HCT116 (cell line): ENCODE measurements around the gene TCFL5.

ENCODE experiments used
- CTCF ChIP-seq, 3 experiments: fragments of 200-600 bp in 1 of 3; sonication (generic) in 1 of 3; IDR thresholded peaks in 2 of 3; conservative IDR thresholded peaks in 1 of 3; 2 replicates each; pipeline ENCODE4 v1.5.1; 2012 to 2017; ENCODE audit warnings: low read depth in 2 of 3, low read length in 2 of 3, antibody characterized with exemption in 1 of 3, borderline replicate concordance in 1 of 3, control low read depth in 1 of 3, mild to moderate bottlenecking in 1 of 3, mixed read lengths in 1 of 3, mixed run types in 1 of 3, moderate library complexity in 1 of 3; ENCODE audit not compliant: insufficient read depth in 1 of 3
- EZH2phosphoT487 ChIP-seq: fragments of 200-600 bp; IDR thresholded peaks from 2 replicates; pipeline ENCODE4 v1.6.1; 2018; ENCODE audit warnings: antibody characterized with exemption, borderline replicate concordance
- FOSL1 ChIP-seq: IDR thresholded peaks from 2 replicates; pipeline ENCODE4 v1.6.1; 2012; ENCODE audit warnings: low read depth
- JUND ChIP-seq: IDR thresholded peaks from 2 replicates; pipeline ENCODE4 v1.6.1; 2012
- MAX ChIP-seq: IDR thresholded peaks from 2 replicates; pipeline ENCODE4 v1.6.1; 2012
- POLR2A ChIP-seq: IDR thresholded peaks from 2 replicates; pipeline ENCODE4 v1.7.0; 2011; ENCODE audit warnings: borderline replicate concordance; ENCODE audit not compliant: insufficient read depth, insufficient read length; ENCODE audit errors: extremely low read depth
- POLR2AphosphoS5 ChIP-seq: IDR thresholded peaks from 2 replicates; pipeline ENCODE4 v1.6.1; 2011; ENCODE audit warnings: mild to moderate bottlenecking, low read depth, low read length, moderate library complexity
- RAD21 ChIP-seq: IDR thresholded peaks from 2 replicates; pipeline ENCODE4 v1.6.1; 2012; ENCODE audit warnings: low read depth, mild to moderate bottlenecking
- REST ChIP-seq: IDR thresholded peaks from 2 replicates; pipeline ENCODE4 v1.6.1; 2012; ENCODE audit warnings: low read depth
- SIN3A ChIP-seq: IDR thresholded peaks from 2 replicates; pipeline ENCODE4 v1.6.1; 2012; ENCODE audit warnings: low read depth
- SP1 ChIP-seq: IDR thresholded peaks from 2 replicates; pipeline ENCODE4 v1.6.1; 2012; ENCODE audit warnings: low read depth
- ZBTB33 ChIP-seq: IDR thresholded peaks from 2 replicates; pipeline ENCODE4 v1.6.1; 2011; ENCODE audit warnings: mild to moderate bottlenecking, low read length, moderate library complexity; ENCODE audit not compliant: insufficient replicate concordance; ENCODE audit errors: extremely low read depth

DNA sequence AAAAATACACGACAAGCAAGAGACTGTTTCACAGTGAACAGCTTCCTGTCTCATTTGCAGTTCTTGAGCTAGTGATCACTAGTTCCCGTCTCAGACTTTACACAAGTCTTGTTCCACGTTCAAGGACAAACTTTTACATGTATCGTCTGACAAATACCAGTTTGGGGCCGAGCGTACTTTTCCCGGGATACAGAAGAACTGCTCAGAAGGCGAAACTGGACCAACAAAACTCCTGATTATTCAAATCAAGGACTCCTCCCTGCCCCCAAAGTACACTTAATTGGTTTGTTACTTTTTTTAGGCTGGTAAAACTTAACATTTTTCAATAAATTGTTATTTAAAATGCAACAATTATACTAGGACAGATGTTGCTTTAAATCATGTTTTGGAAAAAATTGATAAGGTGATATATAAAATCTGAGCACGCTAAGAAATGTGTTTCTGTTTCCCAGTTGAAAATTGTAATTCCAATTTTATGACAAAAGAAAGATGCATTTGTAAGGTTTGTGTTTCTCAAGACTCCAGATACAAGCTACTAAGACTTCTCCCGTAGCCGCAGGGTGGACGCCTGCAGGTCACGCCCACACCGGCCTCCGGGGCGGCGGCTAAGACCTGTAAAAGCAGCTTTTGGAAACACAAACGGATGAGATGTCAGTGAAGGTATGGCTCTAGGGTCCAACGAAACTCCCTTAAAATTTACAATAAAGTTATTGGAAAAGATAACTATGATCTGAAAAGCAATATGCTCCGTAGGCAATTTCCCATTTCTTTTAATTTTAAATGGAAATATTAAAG is 16.8 kb upstream of the TCFL5 start:
- TF ChIP-seq CTCF (IDR thresholded peaks at IDR 0.05 in 2 of 3, conservative IDR thresholded peaks at IDR 0.05 in 1 of 3; ENCODE audit: borderline replicate concordance in 1 of 3, insufficient read depth in 1 of 3, low read depth in 2 of 3, low read length in 2 of 3), result no peak
- no peak for TF ChIP-seq JUND
- TF ChIP-seq EZH2phosphoT487, result no peak
- no peak for TF ChIP-seq POLR2A
- no peak for TF ChIP-seq ZBTB33
- no peak for TF ChIP-seq POLR2AphosphoS5
- TF ChIP-seq FOSL1, result no peak
- TF ChIP-seq REST, result no peak
- no peak for TF ChIP-seq MAX
- no peak for TF ChIP-seq SIN3A
- no peak for TF ChIP-seq SP1
- no peak for TF ChIP-seq RAD21
